T47D (cell line): ENCODE data around the gene WDTC1.

Experiments used
- DNase-seq, 2 experiments: peaks; one replicate each; pipeline versions ENCODE4 v3.0.0 to v3.0.0-alpha.2; 2011 to 2012; ENCODE audit warnings: low read depth in 1 of 2, low spot score in 1 of 2
- JUND ChIP-seq: IDR thresholded peaks from 2 replicates; pipeline ENCODE4 v1.6.1; 2012; ENCODE audit warnings: low read depth
- in situ Hi-C: cut with HindIII; loops from 2 replicates; pipeline ENCODE4 v1.10.0; 2016; ENCODE audit warnings: low sequenced_read_pairs, low pct_unique_long_range_greater_than_20kb

Gene WDTC1

DNA sequence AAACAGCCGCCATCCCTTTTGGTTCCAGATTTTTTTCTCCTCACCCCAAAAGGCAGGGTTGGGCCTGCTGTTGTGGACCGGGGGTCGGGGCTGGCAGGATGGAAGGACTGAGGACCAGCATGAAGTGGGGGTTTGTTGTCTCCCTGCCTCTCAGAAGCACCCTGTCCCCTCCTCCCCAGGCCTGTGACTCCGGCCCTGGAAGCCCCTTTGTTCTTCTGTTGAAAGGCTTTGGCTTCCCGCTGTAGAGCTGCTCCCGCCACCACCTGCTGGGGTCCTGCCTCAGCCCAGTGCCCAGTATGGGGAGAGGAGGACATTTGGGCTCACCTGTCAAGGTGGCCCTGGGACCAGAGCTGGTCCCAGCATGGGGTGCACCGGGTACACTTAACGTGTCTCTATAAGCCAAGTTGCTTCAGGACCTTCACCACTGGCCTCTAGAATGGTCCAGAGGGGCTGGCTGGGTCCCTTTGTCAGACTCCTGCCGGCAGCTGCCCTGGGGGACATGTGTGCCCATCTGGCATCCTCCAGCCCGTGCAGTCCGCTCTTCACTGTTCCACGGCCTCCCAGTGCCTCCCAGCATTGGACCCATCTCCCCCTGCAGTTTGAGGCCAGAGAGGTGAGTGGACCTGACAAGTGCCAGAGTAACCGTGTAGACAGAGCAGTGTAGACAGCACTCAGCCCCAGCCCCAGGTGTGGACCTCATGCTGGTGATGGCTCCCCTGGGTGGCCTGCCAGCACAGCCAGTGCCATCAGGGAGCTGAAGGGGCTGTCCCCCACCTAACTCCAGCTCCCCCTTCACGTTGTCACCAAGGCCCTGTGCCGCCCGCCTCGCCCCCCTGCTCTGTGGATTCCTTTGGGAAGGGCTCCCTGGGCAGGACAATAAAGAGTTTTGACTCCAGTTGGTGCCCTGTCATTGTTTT, 101.3 kb downstream of the WDTC1 start:
- in situ Hi-C loops: no loop called here
- no peak for TF ChIP-seq JUND
- DNase-seq: no peak

DNA sequence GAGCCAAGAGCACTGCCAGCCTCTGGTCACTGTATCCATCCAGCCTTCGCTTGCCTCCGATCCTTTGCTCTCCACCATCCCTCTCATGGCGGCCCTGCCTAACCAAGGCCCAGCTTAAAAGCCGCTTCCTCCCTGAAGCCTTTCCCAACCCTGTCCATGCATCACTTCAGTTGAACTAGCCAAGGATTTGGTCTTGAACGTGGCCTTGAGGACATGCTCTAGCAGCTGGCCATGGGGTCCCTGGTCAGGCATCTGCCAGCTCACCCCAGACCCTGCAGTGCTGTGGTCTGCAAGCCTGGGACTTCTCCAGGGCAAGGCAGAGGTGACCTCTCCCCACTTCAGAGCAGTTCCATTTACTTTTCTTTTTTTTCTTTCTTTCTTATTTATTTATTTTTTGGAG, 102.3 kb downstream of the WDTC1 start:
- TF ChIP-seq JUND: no peak
- in situ Hi-C loops: no loop called here
- no peak for DNase-seq

DNA sequence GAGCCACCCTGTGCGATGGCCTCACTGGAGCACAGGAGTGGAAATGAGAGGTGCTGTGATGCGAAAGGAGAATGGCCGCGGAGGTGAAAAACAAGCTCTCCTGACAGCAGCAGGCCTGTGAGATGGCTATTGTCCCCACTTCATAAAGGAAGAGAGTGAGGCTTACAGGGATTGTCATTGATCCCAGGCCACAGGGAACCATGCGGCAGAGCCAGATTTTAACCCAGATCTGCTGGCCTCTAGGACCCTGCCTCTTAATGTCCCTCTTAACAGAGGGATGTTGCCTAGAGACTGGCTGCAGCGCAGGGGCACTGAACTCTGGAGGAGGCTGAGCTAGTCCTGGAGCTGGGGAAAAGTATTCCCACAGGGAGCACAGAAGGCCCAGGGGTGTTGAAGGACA, 104.3 kb downstream of the WDTC1 start:
- DNase-seq: no peak
- in situ Hi-C loops: no loop called here
- TF ChIP-seq JUND: no peak

DNA sequence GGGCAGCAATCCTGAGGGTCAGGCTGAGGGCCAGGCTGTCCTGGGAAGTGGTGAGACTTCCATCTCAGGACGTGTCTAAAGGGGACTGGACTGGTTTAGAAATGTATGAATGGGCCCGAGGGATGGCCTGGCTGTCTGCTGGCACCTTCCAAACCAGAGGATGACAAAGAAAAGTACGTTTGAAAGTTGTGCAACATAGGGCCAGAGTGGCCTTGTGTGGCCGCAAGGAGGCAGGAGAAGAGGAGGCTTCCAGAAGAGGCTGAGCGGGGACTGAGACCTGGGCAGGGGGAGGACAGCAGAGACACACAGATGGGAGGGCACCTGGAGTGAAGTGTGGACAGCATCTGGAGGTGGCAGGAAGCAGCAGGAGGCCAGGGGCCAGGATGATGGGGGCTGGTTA, 104.8 kb downstream of the WDTC1 start:
- no peak for TF ChIP-seq JUND
- in situ Hi-C loops: no loop called here
- no peak for DNase-seq

DNA sequence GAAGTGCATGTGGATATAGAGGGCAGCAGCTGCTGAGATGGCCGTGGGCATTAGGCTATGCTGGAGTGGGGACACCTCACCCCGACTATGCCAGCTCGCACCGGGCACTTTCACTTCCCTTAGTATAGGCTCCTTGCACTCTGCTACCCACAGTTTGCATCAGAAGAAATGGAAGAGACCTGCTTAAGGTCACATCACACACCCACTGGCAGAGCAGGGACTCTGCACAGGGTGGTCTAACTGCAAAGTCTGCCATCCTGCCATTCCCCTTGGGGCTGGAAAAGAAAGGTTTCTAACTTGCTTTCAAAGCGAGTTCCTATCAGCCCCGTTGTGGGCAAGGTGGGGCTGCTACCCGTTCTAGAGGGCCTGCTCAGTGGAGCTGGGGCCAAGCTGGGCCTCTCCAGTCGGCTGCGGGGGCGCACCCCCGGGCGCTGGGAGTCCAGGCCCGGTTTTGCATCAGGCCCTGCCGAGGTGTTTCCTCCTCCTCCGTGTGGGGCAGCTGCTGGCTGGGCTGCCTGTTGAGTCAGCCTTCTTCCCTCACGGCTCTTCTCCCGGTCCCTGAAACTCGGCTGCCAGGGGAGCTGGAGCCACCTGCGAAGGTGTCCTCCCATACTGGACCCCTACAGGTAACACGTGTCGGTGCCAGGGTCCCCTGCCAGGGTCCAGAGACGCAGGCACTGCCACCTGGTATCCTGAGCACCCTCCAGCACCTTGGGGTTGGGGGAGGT, 107.3 kb downstream of the WDTC1 start, which contains the start of gene SYTL1:
SYTL1 (plus strand) TSS at position 498 of the 728 bp plus-strand sequence. CDS start 3,313 bp downstream, outside the sequence.
- peak; percentile 77 to 81 for DNase-seq
- in situ Hi-C loops: no loop called here
- 0 out of 2 replicates have a peak, but pooled peaks have one; percentile 6 for TF ChIP-seq JUND

DNA sequence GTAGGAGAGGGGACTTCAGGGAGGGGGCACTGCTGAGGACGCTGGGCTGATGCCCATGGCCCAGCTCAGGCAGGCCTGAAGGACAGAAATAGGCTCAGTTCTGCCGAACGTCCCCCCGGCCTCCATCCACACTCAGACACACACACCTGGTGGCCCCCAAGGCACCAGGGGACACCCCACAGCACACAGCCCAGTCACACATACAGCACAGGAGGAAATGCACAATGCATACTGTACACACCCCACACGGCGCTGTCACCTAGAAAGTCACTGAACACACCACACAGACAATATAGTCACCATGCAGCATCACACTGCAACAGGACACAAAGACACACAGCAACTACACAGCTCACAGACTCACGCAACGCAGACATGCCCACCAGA, 108.0 kb downstream of the WDTC1 start:
- in situ Hi-C loops: no loop called here
- no peak for DNase-seq
- no peak for TF ChIP-seq JUND

DNA sequence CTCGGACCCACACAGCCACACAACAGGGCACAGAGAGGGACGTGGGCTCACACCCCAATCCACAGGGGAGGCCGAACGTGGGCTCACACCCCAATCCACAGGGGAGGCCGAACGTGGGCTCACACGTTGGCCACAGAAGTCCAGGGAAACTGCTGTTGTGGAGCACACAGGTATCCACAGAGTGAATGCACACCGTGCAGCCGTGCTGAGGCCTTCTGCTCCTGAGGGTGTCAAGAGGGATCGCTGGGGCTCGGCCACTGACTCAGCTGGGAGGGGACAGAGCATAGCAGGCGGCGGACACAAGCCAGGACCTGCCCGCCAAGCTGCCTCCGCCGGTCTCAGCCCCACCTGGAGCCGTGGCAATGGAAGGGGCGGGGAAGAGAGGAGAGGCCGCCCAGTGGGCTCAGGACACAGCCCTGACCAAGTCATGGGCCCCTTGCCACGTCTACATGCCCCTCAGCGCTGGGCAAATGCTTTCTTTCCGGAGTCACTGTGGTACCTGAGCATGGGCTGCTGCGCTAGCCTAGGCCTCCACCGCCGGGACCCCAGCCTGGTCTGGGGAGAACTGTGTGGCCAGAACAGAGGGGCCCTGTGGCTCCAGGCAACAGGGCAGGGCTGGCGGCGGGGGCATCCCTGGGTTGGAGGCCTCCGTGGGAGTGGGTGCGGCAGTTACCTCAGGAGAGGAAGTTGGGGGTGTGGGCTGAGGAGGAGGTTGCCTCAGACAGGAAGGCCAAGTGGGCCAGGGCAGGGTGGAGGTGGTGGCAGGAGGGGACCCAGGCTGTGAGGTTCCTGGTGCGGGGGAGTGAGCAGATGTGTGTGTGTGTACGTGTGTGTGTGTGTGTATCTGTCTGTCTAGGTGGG, 108.6 kb downstream of the WDTC1 start:
- in situ Hi-C loops: no loop called here
- no peak for TF ChIP-seq JUND
- DNase-seq: peak; percentile 67 to 80

DNA sequence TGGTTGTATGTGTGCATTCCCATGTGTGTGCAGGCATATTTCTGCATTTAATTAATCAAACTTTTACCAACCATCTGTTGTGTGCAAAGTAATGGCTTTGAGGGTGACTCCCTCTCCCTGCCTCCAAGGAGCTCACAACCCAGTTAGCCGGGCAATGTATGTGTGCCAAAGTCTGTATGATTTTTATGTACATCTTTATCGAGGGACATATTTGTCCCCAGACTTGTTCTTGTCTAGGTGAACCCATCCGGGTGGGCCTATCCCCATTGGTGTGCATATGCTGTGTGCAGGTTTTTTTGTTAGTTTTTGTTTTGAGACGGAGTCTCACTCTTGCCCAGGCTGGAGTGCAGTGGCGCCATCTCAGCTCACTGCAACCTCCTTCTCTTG, 109.2 kb downstream of the WDTC1 start:
- DNase-seq: no peak
- in situ Hi-C loops: no loop called here

DNA sequence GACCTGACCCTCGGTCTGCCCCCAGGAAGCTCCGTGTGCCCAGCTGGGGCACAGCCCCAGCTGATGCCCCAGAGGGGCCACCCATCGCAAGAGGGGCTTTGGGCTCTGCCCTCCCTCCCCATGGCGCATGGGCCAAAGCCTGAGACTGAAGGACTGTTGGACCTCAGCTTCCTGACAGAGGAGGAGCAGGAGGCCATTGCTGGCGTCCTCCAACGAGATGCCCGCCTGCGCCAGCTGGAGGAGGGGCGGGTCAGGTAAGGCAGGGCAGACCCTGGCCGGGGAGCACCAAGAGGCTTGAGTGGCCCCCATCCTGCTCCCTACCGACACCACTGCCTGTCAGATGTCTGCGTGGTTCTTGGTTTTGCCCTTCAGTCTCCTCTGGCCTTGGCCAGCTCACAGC, 110.8 kb downstream of the WDTC1 start:
- in situ Hi-C loops: no loop called here
- no peak for DNase-seq
- no peak for TF ChIP-seq JUND

More for the DNA sequence above, 109.2 kb downstream of the WDTC1 start:
- TF ChIP-seq JUND: no peak

DNA sequence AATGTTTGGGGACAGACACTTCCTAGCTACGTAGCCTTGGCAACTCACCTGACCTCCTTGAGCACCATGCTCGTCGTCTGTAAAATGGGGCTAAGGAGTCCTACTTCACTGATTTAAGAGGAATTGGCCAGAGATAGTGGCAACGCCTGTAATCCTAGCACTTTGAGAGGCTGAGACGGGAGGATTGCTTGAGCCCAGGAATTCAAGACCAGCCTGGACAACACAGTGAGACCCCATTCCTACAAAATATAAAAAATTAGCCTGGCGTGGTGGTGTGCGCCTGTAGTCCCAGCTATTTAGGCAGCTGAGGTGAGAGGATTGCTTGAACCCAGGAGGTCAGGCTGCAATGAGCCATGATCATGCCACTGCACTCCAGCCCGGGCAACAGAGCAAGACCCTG, 111.9 kb downstream of the WDTC1 start:
- no peak for DNase-seq
- in situ Hi-C loops: no loop called here
- TF ChIP-seq JUND: no peak

DNA sequence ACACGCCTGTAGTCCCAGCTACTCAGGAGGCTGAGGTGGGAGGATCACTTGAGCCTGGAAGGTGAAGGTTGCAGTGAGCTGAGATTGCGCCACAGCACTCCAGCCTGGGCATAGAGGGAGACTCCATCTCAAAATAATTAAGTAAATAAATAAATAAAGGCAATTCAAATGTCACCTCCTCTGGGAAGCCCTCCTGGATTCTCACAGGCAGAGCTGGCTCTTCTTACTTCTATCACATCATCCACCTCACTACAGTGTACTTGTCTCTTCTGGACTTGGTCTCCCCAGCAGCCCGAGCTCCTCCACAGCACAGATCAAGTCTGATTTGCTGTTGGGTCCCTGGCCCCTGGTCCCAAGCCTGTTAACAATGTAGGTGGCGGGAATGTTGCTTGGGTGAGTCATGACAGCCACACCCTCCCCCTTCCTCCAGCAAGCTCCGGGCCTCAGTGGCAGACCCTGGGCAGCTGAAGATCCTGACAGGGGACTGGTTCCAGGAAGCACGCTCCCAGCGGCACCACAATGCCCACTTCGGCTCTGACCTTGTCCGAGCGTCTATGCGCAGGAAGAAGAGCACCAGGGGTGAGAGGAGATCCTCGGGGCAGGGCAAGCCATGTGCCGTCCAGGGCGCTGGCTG, 112.7 kb downstream of the WDTC1 start:
- TF ChIP-seq JUND: no peak
- in situ Hi-C loops: no loop called here

More for the DNA sequence above, 112.7 kb downstream of the WDTC1 start:
- DNase-seq: no peak
